HG03196 (cell line): Measurements from ENCODE around the gene GRM1.

Experiments used
- ATAC-seq: cut with Tn5 transposase; IDR thresholded peaks from one replicate; pipeline ENCODE4 v1.9.1; 2021; ENCODE audit not compliant: unreplicated experiment

GRM1 gene

GRCh38 chr6:146361128-146361924 is 332.5 kb downstream of the GRM1 start:
- no peak for ATAC-seq

GRCh38 chr6:146363838-146364607 is 335.2 kb downstream of the GRM1 start:
- no peak for ATAC-seq

GRCh38 chr6:146364816-146365594 is 336.1 kb downstream of the GRM1 start:
- ATAC-seq = no peak

GRCh38 chr6:146367061-146367460 is 338.2 kb downstream of the GRM1 start:
- no peak for ATAC-seq

GRCh38 chr6:146369866-146370265 is 341.0 kb downstream of the GRM1 start:
- no peak for ATAC-seq

- ATAC-seq = no peak
These were observed 352.6 kb downstream of the GRM1 start for GRCh38 chr6:146381486-146381885.

GRCh38 chr6:146388736-146389364 is 360.0 kb downstream of the GRM1 start:
- ATAC-seq = no peak

GRCh38 chr6:146389740-146390139 is 360.9 kb downstream of the GRM1 start:
- ATAC-seq = no peak

- no peak for ATAC-seq
These were observed 368.8 kb downstream of the GRM1 start for GRCh38 chr6:146397638-146398037.

GRCh38 chr6:146402476-146402875 is 373.6 kb downstream of the GRM1 start:
- ATAC-seq = no peak

GRCh38 chr6:146408583-146408982 is 379.7 kb downstream of the GRM1 start:
- no peak for ATAC-seq

- ATAC-seq = no peak
These were observed 382.2 kb downstream of the GRM1 start for GRCh38 chr6:146410851-146411595.

- ATAC-seq = no peak
These were observed 390.7 kb downstream of the GRM1 start for GRCh38 chr6:146419576-146419975.

GRCh38 chr6:146420255-146420654 is 391.4 kb downstream of the GRM1 start:
- no peak for ATAC-seq

GRCh38 chr6:146422789-146423375 is 394.0 kb downstream of the GRM1 start:
- no peak for ATAC-seq

GRCh38 chr6:146423452-146423851 is 394.6 kb downstream of the GRM1 start:
- ATAC-seq = no peak

GRCh38 chr6:146426516-146426915 is 397.7 kb downstream of the GRM1 start:
- no peak for ATAC-seq

GRCh38 chr6:146429831-146430230 is 401.0 kb downstream of the GRM1 start:
- ATAC-seq = no peak

- no peak for ATAC-seq
These were observed 405.2 kb downstream of the GRM1 start for GRCh38 chr6:146433881-146434731.
